ENCODE results near the gene PGBD5. TPM values are rescaled to one million over a fixed set of nuclear protein-coding genes. Genes with fewer than 3 reads are reported as not detected.

Gene PGBD5
- total and polyA plus RNA-seq, 8 donors: 2.8 to 17.2 (median 10.4) TPM

- FAIRE-seq (no peak), ATAC-seq (no peak), DNase-seq (no peak)
- Histone ChIP-seq H3K36me3 (no peaks in the 10 kb centered on the region), H3K9me3 (no peaks in the 10 kb centered on the region), H3K27me3 (no peaks in the 10 kb centered on the region), H3K4me1 (no peaks in the 10 kb centered on the region), H3K4me3 (no peak overlapping the region), H3K27ac (no peak overlapping the region)
- TF ChIP-seq, protein P1, sequence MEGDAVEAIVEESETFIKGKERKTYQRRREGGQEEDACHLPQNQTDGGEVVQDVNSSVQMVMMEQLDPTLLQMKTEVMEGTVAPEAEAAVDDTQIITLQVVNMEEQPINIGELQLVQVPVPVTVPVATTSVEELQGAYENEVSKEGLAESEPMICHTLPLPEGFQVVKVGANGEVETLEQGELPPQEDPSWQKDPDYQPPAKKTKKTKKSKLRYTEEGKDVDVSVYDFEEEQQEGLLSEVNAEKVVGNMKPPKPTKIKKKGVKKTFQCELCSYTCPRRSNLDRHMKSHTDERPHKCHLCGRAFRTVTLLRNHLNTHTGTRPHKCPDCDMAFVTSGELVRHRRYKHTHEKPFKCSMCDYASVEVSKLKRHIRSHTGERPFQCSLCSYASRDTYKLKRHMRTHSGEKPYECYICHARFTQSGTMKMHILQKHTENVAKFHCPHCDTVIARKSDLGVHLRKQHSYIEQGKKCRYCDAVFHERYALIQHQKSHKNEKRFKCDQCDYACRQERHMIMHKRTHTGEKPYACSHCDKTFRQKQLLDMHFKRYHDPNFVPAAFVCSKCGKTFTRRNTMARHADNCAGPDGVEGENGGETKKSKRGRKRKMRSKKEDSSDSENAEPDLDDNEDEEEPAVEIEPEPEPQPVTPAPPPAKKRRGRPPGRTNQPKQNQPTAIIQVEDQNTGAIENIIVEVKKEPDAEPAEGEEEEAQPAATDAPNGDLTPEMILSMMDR (IDR thresholded peaks at IDR 0.05): no peak
- intact Hi-C loops (cut with DNase I): no loop called here
- WGBS, 2 donors: 97 to 99% methylated on average over 12 of the region's 12 CpGs
These were observed 38.3 kb downstream of the PGBD5 start for GRCh38 chr1:230387876-230388275.

DNA sequence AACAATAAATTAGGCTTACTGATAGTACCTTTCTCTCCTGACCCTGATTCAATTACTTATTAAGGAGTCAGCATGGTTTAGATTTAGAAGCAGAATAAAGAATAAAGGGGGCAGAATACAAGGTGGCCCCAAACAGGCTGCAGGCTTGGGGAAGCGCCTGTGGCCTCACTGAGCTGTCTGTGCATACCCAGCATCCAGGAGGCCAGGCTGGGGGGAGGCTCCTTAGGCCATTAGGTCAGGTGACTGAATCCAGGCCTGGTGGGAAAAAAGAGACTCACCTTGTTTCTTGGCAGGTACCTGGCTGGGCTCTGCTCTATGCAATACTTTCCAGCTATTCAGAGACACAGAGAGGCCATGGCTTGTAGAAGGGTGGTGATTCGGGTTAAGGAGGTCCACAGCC is 38.8 kb downstream of the PGBD5 start:
- intact Hi-C loops (cut with DNase I): no loop called here
- no peak for FAIRE-seq
- no peaks in the 10 kb centered on the region for H3K9me3 ChIP-seq
- no peak overlapping the region for H3K27ac ChIP-seq
- no peak for DNase-seq
- H3K4me3 ChIP-seq: no peak overlapping the region
- no peaks in the 10 kb centered on the region for H3K27me3 ChIP-seq
- ATAC-seq: no peak
- 97 to 100% methylated on average over 2 of the region's 2 CpGs for WGBS, 2 donors
- TF ChIP-seq, protein P1 (IDR thresholded peaks at IDR 0.05): no peak
- H3K4me1 ChIP-seq: no peaks in the 10 kb centered on the region
- H3K36me3 ChIP-seq: no peaks in the 10 kb centered on the region

DNA sequence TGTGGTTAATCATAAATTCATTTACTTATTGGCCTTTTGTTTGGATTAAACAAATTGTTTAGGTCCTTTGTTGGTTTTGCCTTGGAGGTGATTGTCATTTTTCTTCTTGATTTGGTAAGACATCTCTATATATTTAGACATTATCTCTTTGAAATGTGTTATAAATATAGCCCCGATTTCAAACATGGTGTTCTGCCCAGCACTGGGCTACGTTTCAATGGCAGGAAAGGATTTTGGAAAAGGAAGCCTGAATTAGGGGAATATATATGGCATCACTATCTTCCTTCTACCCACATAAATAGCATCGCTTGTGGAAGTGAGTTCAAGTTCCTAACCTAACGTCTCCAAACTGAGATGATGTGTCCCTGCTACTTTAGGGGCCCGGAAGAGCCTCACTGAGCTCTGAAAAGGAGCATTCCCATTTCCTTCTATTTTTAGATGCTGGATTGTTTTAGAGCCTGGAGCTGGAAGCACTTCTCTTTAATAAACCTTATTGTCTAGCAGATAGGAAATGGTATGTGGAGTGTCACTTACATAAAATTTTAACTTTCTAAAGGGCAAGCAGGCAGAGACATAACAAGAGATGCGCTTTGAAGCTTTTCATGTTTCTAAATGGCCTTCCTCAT is 39.4 kb downstream of the PGBD5 start:
- no peak for ATAC-seq
- Histone ChIP-seq H3K4me1 (no peaks in the 10 kb centered on the region), H3K27ac (no peak overlapping the region), H3K27me3 (no peaks in the 10 kb centered on the region), H3K9me3 (no peaks in the 10 kb centered on the region), H3K36me3 (no peaks in the 10 kb centered on the region), H3K4me3 (no peak overlapping the region)
- intact Hi-C loops (cut with DNase I): no loop called here
- TF ChIP-seq, protein P1 (IDR thresholded peaks at IDR 0.05): no peak
- no peak for DNase-seq
- 82 to 88% methylated on average over 6 of the region's 6 CpGs for WGBS, 2 donors
- FAIRE-seq: no peak

- no peak for FAIRE-seq
- H3K9me3 ChIP-seq: no peaks in the 10 kb centered on the region
- TF ChIP-seq, protein P1 (IDR thresholded peaks at IDR 0.05): no peak
- H3K4me3 ChIP-seq: no peak overlapping the region
- WGBS, 2 donors: 95 to 98% methylated on average over 4 of the region's 4 CpGs
- ATAC-seq: no peak
- peaks cover 4 to 7% (median 6%) of the 10 kb centered on the region in 3 donors for H3K4me1 ChIP-seq
- H3K27ac ChIP-seq: no peak overlapping the region
- H3K27me3 ChIP-seq: no peaks in the 10 kb centered on the region
- no peak for DNase-seq
- intact Hi-C loops (cut with DNase I): no loop called here
- H3K36me3 ChIP-seq: no peaks in the 10 kb centered on the region
These were observed 40.2 kb downstream of the PGBD5 start for GRCh38 chr1:230385930-230386329.

GRCh38 chr1:230385158-230385450 is 41.0 kb downstream of the PGBD5 start:
- Histone ChIP-seq H3K27ac (no peak overlapping the region), H3K36me3 (no peaks in the 10 kb centered on the region), H3K4me3 (no peak overlapping the region), H3K4me1 (peaks cover 4 to 14% (median 10%) of the 10 kb centered on the region in 3 donors), H3K9me3 (no peaks in the 10 kb centered on the region), H3K27me3 (no peaks in the 10 kb centered on the region)
- ATAC-seq (no peak), FAIRE-seq (no peak), DNase-seq (no peak)
- TF ChIP-seq, protein P1 (IDR thresholded peaks at IDR 0.05): no peak
- WGBS, 2 donors: 93 to 97% methylated on average over 2 of the region's 2 CpGs
- intact Hi-C loops (cut with DNase I): no loop called here

All from pancreas (tissue), 10 donors.